Right atrium auricular region (tissue), 2 donors: ENCODE data around the gene SPRED3. TPM values are rescaled to one million over a fixed set of nuclear protein-coding genes. Genes with fewer than 3 reads are reported as not detected.

Source experiments
- DNase-seq: peaks from one replicate; pipeline ENCODE4 v3.0.0-alpha.2; 2019; ENCODE audit warnings: low spot score
- H3K27ac ChIP-seq, 2 donors: fragments of 200-600 bp; sonication (generic); 1 replicate in 1 of 2; 2 replicates in 1 of 2; pipeline ENCODE4 v1.5.1; 2016 to 2019
- H3K27me3 ChIP-seq, 2 donors: fragments of 200-600 bp; sonication (generic); one replicate each; pipeline versions ENCODE4 v1.5.1 to v1.6.0; 2017 to 2019
- H3K36me3 ChIP-seq: fragments of 200-600 bp; sonication (generic); one replicate; pipeline ENCODE4 v1.5.1; 2016
- H3K4me1 ChIP-seq, 2 donors: fragments of 200-600 bp; sonication (generic); one replicate each; pipeline versions ENCODE4 v1.5.1 to v1.6.0; 2017 to 2019
- H3K4me3 ChIP-seq, 2 donors: fragments of 200-600 bp; sonication (generic); 1 replicate in 1 of 2; 2 replicates in 1 of 2; pipeline ENCODE4 v1.5.1; 2017 to 2019; ENCODE audit warnings: mild to moderate bottlenecking in 1 of 2, moderate library complexity in 1 of 2
- H3K9me3 ChIP-seq, 2 donors: fragments of 200-600 bp; sonication (generic); one replicate each; pipeline ENCODE4 v1.5.1; 2019
- total RNA-seq, 2 donors: library from RNA; depleted of rRNA; stranded (reverse); fragments of >200 nt; gene quantifications; one replicate each; pipeline ENCODE4 v1.1.0, GENCODE V29; 2016
- TF ChIP-seq, protein P1 (sequence below), 2 donors: fragments of 200-600 bp; sonication (generic); IDR thresholded peaks; one replicate each; pipeline ENCODE4 v1.5.1; 2019; ENCODE audit warnings: antibody characterized with exemption in 2 of 2

SPRED3 gene
- total RNA-seq, 2 donors from 2014 or later = 0.56 to 0.67 TPM

DNA sequence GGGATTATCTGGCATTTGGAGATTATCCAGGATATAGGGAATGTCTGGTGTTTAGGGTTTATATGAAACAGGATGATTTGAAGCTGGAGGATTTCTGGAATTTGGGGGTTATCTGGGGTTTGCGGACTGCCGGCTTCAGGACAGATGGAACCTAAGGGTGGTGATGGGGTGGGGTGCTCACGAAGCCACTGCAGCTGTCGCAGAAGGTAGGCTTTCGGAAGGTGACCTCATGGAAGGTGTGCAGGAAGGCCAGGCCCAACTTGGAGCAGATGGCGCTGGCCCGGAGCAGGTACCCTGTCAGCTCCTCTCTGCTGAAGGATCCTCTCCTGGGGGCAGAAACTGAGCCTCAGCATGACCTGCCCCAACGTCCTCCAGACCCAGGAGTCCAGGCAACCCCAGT lies 24.0 kb downstream of the SPRED3 start:
- Histone ChIP-seq H3K4me3 (no peak overlapping the region), H3K9me3 (no peaks in the 10 kb centered on the region), H3K27ac (no peak overlapping the region), H3K27me3 (no peaks in the 10 kb centered on the region), H3K4me1 (peaks cover 0 to under 1% of the 10 kb centered on the region in 2 donors), H3K36me3 (no peaks in the 10 kb centered on the region)
- DNase-seq = no peak
- TF ChIP-seq, protein P1, sequence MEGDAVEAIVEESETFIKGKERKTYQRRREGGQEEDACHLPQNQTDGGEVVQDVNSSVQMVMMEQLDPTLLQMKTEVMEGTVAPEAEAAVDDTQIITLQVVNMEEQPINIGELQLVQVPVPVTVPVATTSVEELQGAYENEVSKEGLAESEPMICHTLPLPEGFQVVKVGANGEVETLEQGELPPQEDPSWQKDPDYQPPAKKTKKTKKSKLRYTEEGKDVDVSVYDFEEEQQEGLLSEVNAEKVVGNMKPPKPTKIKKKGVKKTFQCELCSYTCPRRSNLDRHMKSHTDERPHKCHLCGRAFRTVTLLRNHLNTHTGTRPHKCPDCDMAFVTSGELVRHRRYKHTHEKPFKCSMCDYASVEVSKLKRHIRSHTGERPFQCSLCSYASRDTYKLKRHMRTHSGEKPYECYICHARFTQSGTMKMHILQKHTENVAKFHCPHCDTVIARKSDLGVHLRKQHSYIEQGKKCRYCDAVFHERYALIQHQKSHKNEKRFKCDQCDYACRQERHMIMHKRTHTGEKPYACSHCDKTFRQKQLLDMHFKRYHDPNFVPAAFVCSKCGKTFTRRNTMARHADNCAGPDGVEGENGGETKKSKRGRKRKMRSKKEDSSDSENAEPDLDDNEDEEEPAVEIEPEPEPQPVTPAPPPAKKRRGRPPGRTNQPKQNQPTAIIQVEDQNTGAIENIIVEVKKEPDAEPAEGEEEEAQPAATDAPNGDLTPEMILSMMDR (IDR thresholded peaks at IDR 0.05) = no peak

- H3K4me1 ChIP-seq = peaks cover 0 to 5% of the 10 kb centered on the region in 2 donors
- TF ChIP-seq, protein P1 (IDR thresholded peaks at IDR 0.05) = no peak
- DNase-seq = no peak
- H3K9me3 ChIP-seq = no peaks in the 10 kb centered on the region
- no peak overlapping the region for H3K27ac ChIP-seq
- H3K27me3 ChIP-seq = no peaks in the 10 kb centered on the region
- no peaks in the 10 kb centered on the region for H3K36me3 ChIP-seq
- H3K4me3 ChIP-seq = no peak overlapping the region
Observed at GRCh38 chr19:38412961-38413360, 24.5 kb downstream of the SPRED3 start.

DNA sequence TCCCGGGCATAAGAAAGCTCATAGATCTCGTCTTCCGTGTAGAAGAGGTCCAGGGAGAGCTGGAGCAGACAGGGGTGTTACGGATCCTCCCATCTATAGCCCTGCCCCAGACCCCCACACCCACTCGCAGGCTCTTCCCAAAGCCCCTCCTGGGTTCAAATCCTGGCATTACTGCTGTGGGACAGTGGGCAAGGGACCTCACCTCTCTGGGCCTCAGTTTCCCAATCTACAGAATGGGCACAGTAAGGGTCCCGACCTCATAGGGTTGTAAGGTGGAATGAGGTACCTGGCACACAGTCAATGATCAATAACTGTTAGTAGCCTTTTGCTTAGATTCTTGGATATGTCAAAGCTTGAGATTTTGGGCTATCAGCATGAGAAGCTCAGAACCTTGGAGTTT lies 24.9 kb downstream of the SPRED3 start:
- TF ChIP-seq, protein P1 (IDR thresholded peaks at IDR 0.05) = no peak
- no peak overlapping the region for H3K4me3 ChIP-seq
- no peaks in the 10 kb centered on the region for H3K9me3 ChIP-seq
- DNase-seq = no peak
- no peaks in the 10 kb centered on the region for H3K27me3 ChIP-seq
- no peak overlapping the region for H3K27ac ChIP-seq
- H3K36me3 ChIP-seq = no peaks in the 10 kb centered on the region
- peaks cover 0 to 10% of the 10 kb centered on the region in 2 donors for H3K4me1 ChIP-seq

GRCh38 chr19:38417146-38417543 lies 28.6 kb downstream of the SPRED3 start:
- Histone ChIP-seq H3K9me3 (no peaks in the 10 kb centered on the region), H3K4me3 (no peak overlapping the region), H3K36me3 (no peaks in the 10 kb centered on the region), H3K27ac (no peak overlapping the region), H3K27me3 (no peaks in the 10 kb centered on the region), H3K4me1 (peaks cover 0 to 11% of the 10 kb centered on the region in 2 donors)
- no peak for DNase-seq
- TF ChIP-seq, protein P1 (IDR thresholded peaks at IDR 0.05) = no peak

GRCh38 chr19:38417544-38418506 lies 29.3 kb downstream of the SPRED3 start:
- Histone ChIP-seq H3K36me3 (no peaks in the 10 kb centered on the region), H3K4me1 (peaks cover 0 to 11% of the 10 kb centered on the region in 2 donors), H3K9me3 (no peaks in the 10 kb centered on the region), H3K27ac (no peak overlapping the region), H3K4me3 (peak overlapping the region; percentile 27 to 48), H3K27me3 (no peaks in the 10 kb centered on the region)
- TF ChIP-seq, protein P1 (IDR thresholded peaks at IDR 0.05) = no peak
- peak; percentile 71 for DNase-seq
